Hepatocyte (in vitro differentiated cells): Measurements from ENCODE around the gene SYNGR3.

Experiments used
- CTCF ChIP-seq: fragments of 200-600 bp; sonication (generic); IDR thresholded peaks from 2 replicates; pipeline ENCODE4 v1.5.1; 2016; ENCODE audit warnings: antibody characterized with exemption, mild to moderate bottlenecking; ENCODE audit not compliant: poor library complexity
- EZH2 ChIP-seq: fragments of 200-600 bp; sonication (generic); IDR thresholded peaks from 2 replicates; pipeline ENCODE4 v1.6.1; 2016; ENCODE audit warnings: antibody characterized with exemption, mild to moderate bottlenecking, borderline replicate concordance

GRCh38 chr16:1976951-1977874 lies 12.6 kb upstream of the SYNGR3 start:
- TF ChIP-seq CTCF = no peak
- no peak for TF ChIP-seq EZH2
